Motor neuron (in vitro differentiated cells): Measurements from ENCODE around the gene HERC3. TPM values are rescaled to one million over a fixed set of nuclear protein-coding genes. Genes with fewer than 3 reads are reported as not detected.

ENCODE experiments used
- ATAC-seq, 8 experiments: fragments of 200-7000 bp; cut with Tn5 transposase; replicated peaks in 6 of 8; 2 replicates each; pipeline ENCODE4 v1.8.0; 2021; ENCODE audit warnings: mild to moderate bottlenecking in 8 of 8, moderate library complexity in 8 of 8
- H3K27ac ChIP-seq, 2 donors: fragments of 250-450 bp; sonication (Bioruptor Pico); 2 replicates each; pipeline ENCODE4 v1.9.0; 2021; ENCODE audit warnings: antibody characterized with exemption in 2 of 2, mild to moderate bottlenecking in 2 of 2, moderate library complexity in 1 of 2
- H3K4me1 ChIP-seq, 2 donors: fragments of 250-450 bp; sonication (Bioruptor Pico); replicated peaks in 1 of 2; 2 replicates each; pipeline ENCODE4 v1.6.1; 2021; ENCODE audit warnings: antibody characterized with exemption in 2 of 2, mild to moderate bottlenecking in 2 of 2, moderate library complexity in 1 of 2
- H3K4me3 ChIP-seq, 5 donors: fragments of 250-450 bp; sonication (Bioruptor Pico); 2 replicates each; pipeline ENCODE4 v1.9.0; 2021; ENCODE audit warnings: antibody characterized with exemption in 5 of 5, mild to moderate bottlenecking in 5 of 5, moderate library complexity in 4 of 5
- WGBS, 10 experiments: fragments of 450-650 bp; shearing (Covaris generic); methylation state at CpG; one replicate each; pipeline ENCODE4 v1.0.0; 2022; 5-methylcytosine and 5-hydroxymethylcytosine counted together
- in situ Hi-C, 9 experiments: fragments of 400-800 bp; cut with MboI; loops; one replicate each; pipeline ENCODE4 v1.15.0; 2021; ENCODE audit warnings: low sequenced_read_pairs in 9 of 9, low pct_unique_long_range_greater_than_20kb in 2 of 9; ENCODE audit not compliant: unreplicated experiment in 9 of 9
- total RNA-seq, 8 experiments: library from RNA; unstranded; fragments of 300-600 nt; gene quantifications; 2 replicates each; pipeline versions ENCODE4 v1.2.3 to v1.2.4, GENCODE V29; 2022

Gene HERC3
- total RNA-seq, 8 experiments from 2014 or later = 7.0 to 23.5 (median 13.4) TPM

- Histone ChIP-seq H3K4me1 (no peaks in the 10 kb centered on the region), H3K4me3 (no peak overlapping the region), H3K27ac (no peak overlapping the region)
- WGBS, 10 experiments = 87 to 97% (median 95%) methylated on average over 2 to 5 of the region's 5 CpGs
- in situ Hi-C loops = no loop called here
- ATAC-seq = no peak
These were observed 140.6 kb downstream of the HERC3 start for GRCh38 chr4:88732714-88733368.

GRCh38 chr4:88734403-88734949 is 142.2 kb downstream of the HERC3 start:
- Histone ChIP-seq H3K4me3 (no peak overlapping the region), H3K27ac (no peak overlapping the region), H3K4me1 (no peaks in the 10 kb centered on the region)
- in situ Hi-C loops = no loop called here
- WGBS, 10 experiments = 57 to 100% (median 85%) methylated on average over 1 to 3 of the region's 3 CpGs; no CpG with 5 or more reads in 2 of the 10 experiments
- peak in 1 of 8 experiments; percentile 30 for ATAC-seq

- 67 to 100% (median 100%) methylated on average over 1 of the region's 1 CpG; no CpG with 5 or more reads in 5 of the 10 experiments for WGBS, 10 experiments
- Histone ChIP-seq H3K4me3 (no peak overlapping the region), H3K4me1 (no peaks in the 10 kb centered on the region), H3K27ac (no peak overlapping the region)
- no peak for ATAC-seq
- in situ Hi-C loops = no loop called here
These were observed 143.3 kb downstream of the HERC3 start for GRCh38 chr4:88735564-88735963.

- Histone ChIP-seq H3K4me3 (no peak overlapping the region), H3K27ac (no peak overlapping the region), H3K4me1 (no peaks in the 10 kb centered on the region)
- in situ Hi-C loops = no loop called here
- ATAC-seq = no peak
- 86 to 100% (median 100%) methylated on average over 1 to 3 of the region's 3 CpGs; no CpG with 5 or more reads in 2 of the 10 experiments for WGBS, 10 experiments
These were observed 144.0 kb downstream of the HERC3 start for GRCh38 chr4:88736264-88736663.

GRCh38 chr4:88737307-88737941 is 145.1 kb downstream of the HERC3 start:
- Histone ChIP-seq H3K27ac (no peak overlapping the region), H3K4me3 (no peak overlapping the region), H3K4me1 (no peaks in the 10 kb centered on the region)
- peak in 1 of 8 experiments; percentile 33 for ATAC-seq
- WGBS, 10 experiments = 44 to 92% (median 80%) methylated on average over 2 to 9 of the region's 14 CpGs; no CpG with 5 or more reads in 1 of the 10 experiments
- in situ Hi-C loops = no loop called here

GRCh38 chr4:88738180-88738579 is 145.9 kb downstream of the HERC3 start:
- WGBS, 10 experiments = 92 to 100% (median 100%) methylated on average over 1 to 3 of the region's 4 CpGs; no CpG with 5 or more reads in 2 of the 10 experiments
- no peaks in the 10 kb centered on the region for H3K4me1 ChIP-seq
- no peak overlapping the region for H3K27ac ChIP-seq
- in situ Hi-C loops = no loop called here
- no peak overlapping the region for H3K4me3 ChIP-seq
- no peak for ATAC-seq

GRCh38 chr4:88742561-88742960 is 150.3 kb downstream of the HERC3 start:
- no peak for ATAC-seq
- H3K4me3 ChIP-seq = no peak overlapping the region
- in situ Hi-C loops = no loop called here
- H3K4me1 ChIP-seq = no peaks in the 10 kb centered on the region
- H3K27ac ChIP-seq = no peak overlapping the region
- WGBS, 10 experiments = 42 to 89% (median 79%) methylated on average over 1 to 2 of the region's 2 CpGs; no CpG with 5 or more reads in 1 of the 10 experiments

- no peak for ATAC-seq
- Histone ChIP-seq H3K27ac (no peak overlapping the region), H3K4me1 (no peaks in the 10 kb centered on the region), H3K4me3 (no peak overlapping the region)
- 76 to 100% (median 98%) methylated on average over 1 to 3 of the region's 3 CpGs; no CpG with 5 or more reads in 2 of the 10 experiments for WGBS, 10 experiments
- in situ Hi-C loops = no loop called here
These were observed 151.4 kb downstream of the HERC3 start for GRCh38 chr4:88743696-88744095.

- Histone ChIP-seq H3K4me3 (no peak overlapping the region), H3K4me1 (no peaks in the 10 kb centered on the region), H3K27ac (no peak overlapping the region)
- ATAC-seq = no peak
- WGBS, 10 experiments = 78 to 100% (median 95%) methylated on average over 1 to 3 of the region's 3 CpGs; no CpG with 5 or more reads in 3 of the 10 experiments
- in situ Hi-C loops = no loop called here
These were observed 152.3 kb downstream of the HERC3 start for GRCh38 chr4:88744609-88745008.

- in situ Hi-C loops = no loop called here
- WGBS, 10 experiments = 80 to 86% (median 83%) methylated on average over 1 of the region's 1 CpG; no CpG with 5 or more reads in 7 of the 10 experiments
- ATAC-seq = no peak
- H3K4me1 ChIP-seq = no peaks in the 10 kb centered on the region
- peak overlapping the region in 1 of 2 donors; percentile 30 for H3K27ac ChIP-seq
- no peak overlapping the region for H3K4me3 ChIP-seq
These were observed 152.9 kb downstream of the HERC3 start for GRCh38 chr4:88745175-88745574.

GRCh38 chr4:88745581-88746163 is 153.4 kb downstream of the HERC3 start:
- Histone ChIP-seq H3K27ac (no peak overlapping the region), H3K4me3 (no peak overlapping the region), H3K4me1 (no peaks in the 10 kb centered on the region)
- ATAC-seq = no peak
- in situ Hi-C loops = no loop called here
- 14 to 100% (median 71%) methylated on average over 1 of the region's 1 CpG; no CpG with 5 or more reads in 3 of the 10 experiments for WGBS, 10 experiments

GRCh38 chr4:88746206-88746605 is 153.9 kb downstream of the HERC3 start:
- WGBS, 10 experiments = 19 to 94% (median 76%) methylated on average over 1 to 5 of the region's 5 CpGs
- Histone ChIP-seq H3K27ac (no peak overlapping the region), H3K4me3 (no peak overlapping the region), H3K4me1 (no peaks in the 10 kb centered on the region)
- in situ Hi-C loops = no loop called here
- ATAC-seq = no peak

GRCh38 chr4:88747351-88747750 is 155.1 kb downstream of the HERC3 start:
- in situ Hi-C loops = no loop called here
- H3K4me3 ChIP-seq = no peak overlapping the region
- WGBS, 10 experiments = 94 to 100% (median 100%) methylated on average over 1 to 7 of the region's 7 CpGs; no CpG with 5 or more reads in 1 of the 10 experiments
- ATAC-seq = no peak
- H3K27ac ChIP-seq = no peak overlapping the region
- no peaks in the 10 kb centered on the region for H3K4me1 ChIP-seq
